Stimulated activated CD8-positive, alpha-beta memory T cell treated with anti-CD3 and anti-CD28 coated beads, Interleukin-4, amount 100 ng/mL, for 48 hours (primary cell): ENCODE results near the gene SPIRE2.

Source experiments
- DNase-seq: peaks from one replicate; pipeline ENCODE4 v3.0.0-alpha.2; 2020

SPIRE2 gene

DNA sequence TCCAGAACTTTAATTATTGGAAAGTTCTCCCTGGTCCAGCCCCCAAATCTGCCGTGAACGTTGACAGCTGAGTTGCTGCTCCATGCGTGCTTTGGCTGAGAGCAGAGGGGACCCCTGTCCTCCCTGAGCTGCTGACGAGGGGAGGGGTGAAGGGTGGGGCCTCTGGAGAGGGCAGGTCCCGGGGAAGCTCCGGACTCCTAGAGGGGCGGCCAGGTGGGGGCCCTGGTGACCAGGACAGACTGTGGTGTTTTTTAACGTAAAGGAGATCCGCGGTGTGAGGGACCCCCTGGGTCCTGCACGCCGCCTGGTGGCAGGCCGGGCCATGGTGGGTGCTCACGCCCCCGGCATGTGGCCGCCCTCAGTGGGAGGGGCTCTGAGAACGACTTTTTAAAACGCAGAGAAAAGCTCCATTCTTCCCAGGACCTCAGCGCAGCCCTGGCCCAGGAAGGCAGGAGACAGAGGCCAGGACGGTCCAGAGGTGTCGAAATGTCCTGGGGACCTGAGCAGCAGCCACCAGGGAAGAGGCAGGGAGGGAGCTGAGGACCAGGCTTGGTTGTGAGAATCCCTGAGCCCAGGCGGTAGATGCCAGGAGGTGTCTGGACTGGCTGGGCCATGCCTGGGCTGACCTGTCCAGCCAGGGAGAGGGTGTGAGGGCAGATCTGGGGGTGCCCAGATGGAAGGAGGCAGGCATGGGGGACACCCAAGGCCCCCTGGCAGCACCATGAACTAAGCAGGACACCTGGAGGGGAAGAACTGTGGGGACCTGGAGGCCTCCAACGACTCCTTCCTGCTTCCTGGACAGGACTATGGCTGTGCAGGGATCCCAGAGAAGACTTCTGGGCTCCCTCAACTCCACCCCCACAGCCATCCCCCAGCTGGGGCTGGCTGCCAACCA, 90.4 kb downstream of the SPIRE2 start, which contains the start of gene MC1R:
TSS of gene MC1R (plus strand) at position 410 of the 895 bp plus-strand sequence. CDS start at position 807, 397 bp downstream.
- DNase-seq: peak; percentile 65

GRCh38 chr16:89919535-89920406, 91.5 kb downstream of the SPIRE2 start:
- no peak for DNase-seq

DNA sequence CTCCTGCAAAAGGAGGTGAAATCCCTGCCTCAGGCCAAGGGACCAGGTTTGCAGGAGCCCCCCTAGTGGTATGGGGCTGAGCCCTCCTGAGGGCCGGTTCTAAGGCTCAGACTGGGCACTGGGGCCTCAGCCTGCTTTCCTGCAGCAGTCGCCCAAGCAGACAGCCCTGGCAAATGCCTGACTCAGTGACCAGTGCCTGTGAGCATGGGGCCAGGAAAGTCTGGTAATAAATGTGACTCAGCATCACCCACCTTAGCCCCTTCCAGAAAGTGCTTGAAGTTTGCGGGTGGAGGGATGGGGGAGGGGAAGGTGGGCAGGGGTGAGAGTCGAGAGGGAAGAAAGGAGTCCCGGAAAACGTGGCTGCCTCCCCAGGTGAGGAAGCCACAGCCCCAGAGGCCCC, 92.4 kb downstream of the SPIRE2 start:
- DNase-seq: no peak
